Fibroblast of upper back skin (primary cell): Measurements from ENCODE around the gene BSDC1.
A peak's percentile ranks its signal among the peaks of the same experiment; 100 is the strongest.
"Not testable (repeated sequence)": the region's sequence is repeated elsewhere in the genome, so short reads cannot be mapped to it uniquely, and the experiment has no call there.

Experiments
- DNase-seq: peaks from one replicate; pipeline ENCODE4 v3.0.0-alpha.2; 2013

Gene BSDC1

GRCh38 chr1:32355778-32356177 lies 38.5 kb downstream of the BSDC1 start:
- DNase-seq, result not testable (repeated sequence)

DNA sequence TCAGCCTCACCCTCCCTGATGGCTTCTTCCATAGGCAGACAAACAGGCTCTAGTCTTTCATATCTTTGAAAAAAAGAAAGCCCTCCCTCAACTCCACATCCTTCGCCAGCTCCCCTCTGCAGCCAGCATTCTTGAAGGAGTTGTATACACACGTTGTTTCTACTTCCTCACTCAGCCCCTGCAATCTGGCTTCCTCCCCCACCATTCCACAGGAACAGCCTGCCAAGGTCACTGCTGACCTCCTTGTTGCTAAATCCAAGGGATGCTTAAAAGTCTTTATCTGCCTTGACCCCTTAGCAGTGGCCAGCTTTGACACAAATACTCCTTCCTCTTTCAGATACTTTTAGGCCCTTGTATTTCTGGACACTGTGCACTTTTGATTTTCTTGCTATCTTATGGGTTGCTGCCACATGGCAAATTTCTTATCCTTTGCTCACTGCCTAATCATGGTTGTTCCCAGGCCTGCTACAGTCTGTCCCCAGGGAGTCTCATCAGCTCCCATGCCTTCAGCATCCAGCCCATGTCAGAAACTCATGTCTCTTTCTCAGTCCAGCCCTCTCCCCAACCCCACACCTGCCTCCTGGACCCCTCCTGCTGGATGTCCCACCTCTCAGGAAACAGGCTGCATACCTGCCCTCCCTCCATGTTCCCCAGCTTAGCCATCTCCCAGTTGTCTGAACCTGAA lies 40.2 kb downstream of the BSDC1 start:
- DNase-seq, result peak; percentile 41

DNA sequence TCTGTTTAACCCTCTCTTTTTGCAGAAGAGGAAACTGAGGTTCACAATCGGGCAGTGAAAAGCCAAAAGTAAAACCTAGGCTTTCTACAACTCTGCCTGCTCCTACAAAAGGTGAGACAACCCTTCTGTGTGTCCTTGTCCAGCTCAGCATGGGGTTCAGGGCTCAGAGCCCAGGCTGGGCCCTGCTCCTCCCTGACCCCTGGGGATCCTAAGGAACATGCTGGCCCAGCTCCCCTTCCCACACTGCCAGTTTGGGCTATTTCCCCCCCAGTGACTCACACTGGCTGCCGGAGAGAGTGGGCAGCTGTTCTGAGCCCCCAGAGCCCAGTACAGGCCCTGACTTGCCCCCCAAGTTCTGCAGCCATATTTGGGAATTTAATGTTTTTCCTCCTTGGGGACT lies 40.8 kb downstream of the BSDC1 start:
- DNase-seq, result no peak

GRCh38 chr1:32352831-32353383 lies 41.3 kb downstream of the BSDC1 start:
- no peak for DNase-seq

- DNase-seq, result no peak
Observed at GRCh38 chr1:32352239-32352745, 41.9 kb downstream of the BSDC1 start.

GRCh38 chr1:32351399-32352238 lies 42.6 kb downstream of the BSDC1 start:
- peak; percentile 93 for DNase-seq

- no peak for DNase-seq
Observed at GRCh38 chr1:32350785-32351398, 43.3 kb downstream of the BSDC1 start.

GRCh38 chr1:32349211-32349708 lies 45.0 kb downstream of the BSDC1 start:
- no peak for DNase-seq

GRCh38 chr1:32346532-32347157 lies 47.6 kb downstream of the BSDC1 start:
- DNase-seq, result no peak

GRCh38 chr1:32345289-32345827 lies 48.9 kb downstream of the BSDC1 start:
- peak; percentile 50 for DNase-seq

GRCh38 chr1:32342704-32343103 lies 51.5 kb downstream of the BSDC1 start:
- DNase-seq, result no peak

DNA sequence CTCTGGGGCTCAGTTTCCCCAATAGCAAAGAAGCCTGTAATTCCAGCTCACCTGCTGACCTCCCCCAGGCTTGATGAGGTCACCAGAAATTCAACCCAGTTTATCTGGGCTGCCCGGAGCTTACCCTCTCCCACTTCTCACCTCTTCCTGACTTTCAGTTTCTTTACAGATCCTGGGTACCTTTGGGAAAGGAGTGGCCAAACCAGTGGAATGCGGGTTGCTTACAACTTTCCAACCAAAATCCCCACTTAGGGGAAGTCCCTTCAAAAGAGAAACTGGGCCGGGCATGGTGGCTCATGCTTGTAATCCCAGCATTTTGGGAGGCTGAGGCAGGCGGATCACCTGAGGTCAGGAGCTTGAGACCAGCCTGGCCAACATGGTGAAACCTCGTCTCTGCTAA lies 52.3 kb downstream of the BSDC1 start:
- no peak for DNase-seq

DNA sequence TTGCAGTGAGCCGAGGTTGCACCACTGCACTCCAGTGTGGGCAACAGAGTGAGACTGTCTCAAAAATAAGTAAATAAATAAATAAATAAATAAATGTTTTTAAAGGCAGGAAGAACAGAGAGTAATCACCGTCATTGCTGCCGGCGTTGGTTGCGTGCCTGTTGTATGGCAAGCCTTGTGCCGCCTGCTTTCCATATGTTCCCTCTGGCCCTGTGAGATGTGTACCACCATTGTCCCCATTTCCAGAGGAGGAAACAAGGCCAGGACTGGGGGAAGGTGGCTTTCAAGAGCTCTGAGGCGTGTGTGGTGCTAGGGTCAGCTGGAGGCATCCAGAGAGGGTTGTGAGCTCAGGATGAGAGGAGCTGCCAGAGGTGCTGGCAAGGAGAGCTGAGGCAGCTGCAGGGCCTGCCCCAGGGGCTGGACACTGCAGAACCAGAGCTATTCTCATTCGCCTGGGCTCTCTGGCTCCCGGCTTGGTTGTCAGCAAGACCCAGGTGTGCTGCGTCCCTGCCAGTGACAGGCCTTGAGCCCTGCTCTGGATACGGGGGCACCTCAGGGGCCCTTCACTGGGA lies 53.0 kb downstream of the BSDC1 start:
- DNase-seq, result no peak

DNA sequence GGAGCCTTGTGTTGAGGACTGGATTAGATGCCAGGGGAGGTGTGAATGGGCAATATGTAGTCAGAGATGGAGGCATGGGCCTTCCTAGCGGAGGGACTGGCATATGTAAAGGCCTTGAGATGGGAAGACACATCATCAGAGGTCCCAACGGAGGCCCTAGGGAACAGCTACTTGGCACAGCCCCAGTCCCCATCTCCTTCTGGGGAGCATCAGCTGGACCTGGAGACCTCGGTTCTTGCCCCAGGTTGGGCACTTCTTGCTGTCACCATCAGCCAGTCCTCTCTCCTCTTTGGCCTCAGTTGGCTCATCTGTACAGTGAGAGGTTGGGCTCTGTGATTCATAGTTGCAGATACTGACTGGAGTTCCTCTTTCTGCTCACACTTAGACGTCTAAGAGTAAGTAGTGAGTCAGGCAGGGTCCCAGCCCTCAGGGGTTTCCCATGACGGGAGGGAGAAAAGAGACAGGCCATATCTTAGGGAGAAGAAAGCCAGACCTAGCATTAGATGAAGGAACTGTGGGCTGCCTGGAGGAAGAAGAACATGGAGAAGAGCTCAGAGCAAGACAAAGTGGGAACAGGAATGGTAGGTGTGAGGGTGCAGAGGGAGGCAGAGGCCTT lies 54.8 kb downstream of the BSDC1 start:
- DNase-seq, result peak; percentile 37

- DNase-seq, result no peak
Observed at GRCh38 chr1:32338637-32339145, 55.5 kb downstream of the BSDC1 start.

GRCh38 chr1:32337855-32338636 lies 56.2 kb downstream of the BSDC1 start:
- DNase-seq, result no peak

DNA sequence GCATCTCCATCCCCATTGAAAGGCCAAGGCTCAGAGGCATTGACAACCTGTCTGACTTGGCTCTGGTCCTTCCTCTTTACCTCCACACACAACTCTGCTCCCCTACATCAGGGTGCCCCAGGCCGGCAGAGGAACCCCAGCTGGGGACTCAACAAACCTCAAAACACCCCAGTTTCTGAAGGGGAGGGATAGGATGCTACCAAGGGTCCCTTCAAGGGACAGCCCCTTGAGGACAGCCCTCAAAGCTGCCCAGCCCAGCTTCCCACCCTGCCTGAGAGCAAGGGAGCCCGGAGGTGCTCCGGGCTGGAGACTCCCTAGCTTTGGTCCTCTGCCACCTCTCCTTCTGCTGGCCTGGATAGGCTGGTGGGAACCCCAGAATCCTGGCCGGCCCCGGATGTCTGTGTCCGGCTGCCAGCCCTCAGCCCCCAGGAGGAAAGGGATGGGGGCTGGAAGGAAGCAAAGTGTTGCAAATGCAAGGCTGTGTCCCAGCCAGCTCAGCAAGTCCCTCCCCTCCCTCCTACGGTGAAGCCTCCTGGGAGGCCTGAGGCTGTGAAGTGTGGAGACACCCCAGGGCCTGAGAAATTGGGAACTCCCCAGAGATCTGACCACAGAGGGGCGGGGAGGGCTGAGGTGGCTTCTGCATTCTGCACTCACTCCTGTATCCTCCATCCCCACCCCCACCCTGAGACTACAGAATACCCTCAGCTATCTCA lies 57.1 kb downstream of the BSDC1 start:
- peak; percentile 34 for DNase-seq

- DNase-seq, result no peak
Observed at GRCh38 chr1:32336591-32336932, 57.7 kb downstream of the BSDC1 start.

- peak; percentile 77 for DNase-seq
Observed at GRCh38 chr1:32335790-32336590, 58.3 kb downstream of the BSDC1 start, which contains the start of gene MARCKSL1. TSS of gene MARCKSL1 (minus strand) at chr1:32336233. CDS start at chr1:32336033, 200 bp downstream.
